IMR-90 (cell line): ENCODE measurements around the gene MALL.

Experiments used
- RAD21 ChIP-seq: IDR thresholded peaks from 2 replicates; pipeline ENCODE4 v1.6.1; 2012; ENCODE audit warnings: low read length, improper control_type of control experiment
- RCOR1 ChIP-seq: IDR thresholded peaks from 2 replicates; pipeline ENCODE4 v1.6.1; 2012; ENCODE audit warnings: mild to moderate bottlenecking, low read length, improper control_type of control experiment; ENCODE audit not compliant: insufficient replicate concordance
- RFX5 ChIP-seq: IDR thresholded peaks from 2 replicates; pipeline ENCODE4 v1.8.0; 2012; ENCODE audit warnings: low read depth, mild to moderate bottlenecking, low read length, moderate library complexity
- TF ChIP-seq, protein P1 (sequence below): conservative IDR thresholded peaks from 2 replicates; pipeline ENCODE4 v1.5.1; 2012; ENCODE audit warnings: mild to moderate bottlenecking, low read depth, low read length, improper control_type of control experiment

DNA sequence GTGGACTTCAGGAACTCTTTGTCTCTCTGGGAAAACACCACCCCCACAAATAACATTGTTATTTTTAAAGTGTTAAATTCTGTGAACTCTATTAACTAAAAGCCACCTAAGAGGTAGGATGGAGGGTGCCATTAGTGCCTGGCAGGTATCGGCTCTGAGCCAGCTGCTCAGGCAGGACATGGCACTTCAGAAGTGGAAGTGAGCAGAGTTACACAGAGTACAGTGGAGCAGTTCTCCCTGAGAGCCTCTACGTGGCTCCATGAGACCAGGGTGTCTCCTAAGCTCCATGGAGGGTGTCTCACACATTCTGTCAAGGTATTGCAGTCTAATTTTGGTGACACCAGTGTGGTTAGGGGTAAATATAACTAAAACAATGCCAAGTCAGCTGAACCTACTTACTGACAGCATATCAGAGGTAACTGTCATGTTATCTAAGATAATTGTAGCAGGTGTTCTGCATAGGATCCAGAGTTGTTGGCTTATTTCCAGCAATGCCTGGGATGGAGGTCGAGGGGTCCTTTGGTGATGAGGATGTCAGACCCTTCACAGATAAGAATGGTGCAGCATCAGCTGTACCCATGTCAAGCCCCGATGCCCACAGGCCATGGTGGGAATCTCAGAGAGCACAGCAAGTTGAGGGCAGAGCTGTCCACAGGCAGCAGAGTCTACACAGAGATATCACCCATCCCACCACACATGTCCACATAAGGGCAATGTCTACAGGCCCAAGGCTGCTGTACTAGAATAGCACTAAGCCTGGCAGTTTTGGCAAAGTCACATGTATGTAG is 8.6 kb upstream of the MALL start:
- TF ChIP-seq, protein P1, sequence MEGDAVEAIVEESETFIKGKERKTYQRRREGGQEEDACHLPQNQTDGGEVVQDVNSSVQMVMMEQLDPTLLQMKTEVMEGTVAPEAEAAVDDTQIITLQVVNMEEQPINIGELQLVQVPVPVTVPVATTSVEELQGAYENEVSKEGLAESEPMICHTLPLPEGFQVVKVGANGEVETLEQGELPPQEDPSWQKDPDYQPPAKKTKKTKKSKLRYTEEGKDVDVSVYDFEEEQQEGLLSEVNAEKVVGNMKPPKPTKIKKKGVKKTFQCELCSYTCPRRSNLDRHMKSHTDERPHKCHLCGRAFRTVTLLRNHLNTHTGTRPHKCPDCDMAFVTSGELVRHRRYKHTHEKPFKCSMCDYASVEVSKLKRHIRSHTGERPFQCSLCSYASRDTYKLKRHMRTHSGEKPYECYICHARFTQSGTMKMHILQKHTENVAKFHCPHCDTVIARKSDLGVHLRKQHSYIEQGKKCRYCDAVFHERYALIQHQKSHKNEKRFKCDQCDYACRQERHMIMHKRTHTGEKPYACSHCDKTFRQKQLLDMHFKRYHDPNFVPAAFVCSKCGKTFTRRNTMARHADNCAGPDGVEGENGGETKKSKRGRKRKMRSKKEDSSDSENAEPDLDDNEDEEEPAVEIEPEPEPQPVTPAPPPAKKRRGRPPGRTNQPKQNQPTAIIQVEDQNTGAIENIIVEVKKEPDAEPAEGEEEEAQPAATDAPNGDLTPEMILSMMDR: no peak
- TF ChIP-seq RAD21: no peak
- TF ChIP-seq RCOR1: no peak
- TF ChIP-seq RFX5: no peak
